Neural progenitor cell (in vitro differentiated cells): ENCODE measurements around the gene RSPO1. TPM values are rescaled to one million over a fixed set of nuclear protein-coding genes. Genes with fewer than 3 reads are reported as not detected.

Experiments
- DNase-seq: peaks from one replicate; pipeline ENCODE4 v3.0.0-alpha.2; 2016; ENCODE audit warnings: low spot score
- H2AFZ ChIP-seq: fragments of 200-600 bp; sonication (generic); replicated peaks from 2 replicates; pipeline ENCODE4 v1.6.1; 2016; ENCODE audit warnings: antibody characterized with exemption
- H3F3A ChIP-seq: fragments of 200-600 bp; sonication (generic); 2 replicates; pipeline ENCODE4 v1.6.1; 2016; ENCODE audit warnings: antibody characterized with exemption, low read depth
- H3K27ac ChIP-seq: fragments of 200-600 bp; sonication (generic); 2 replicates; pipeline ENCODE4 v1.5.1; 2016; ENCODE audit warnings: mild to moderate bottlenecking
- H3K27me3 ChIP-seq: fragments of 200-600 bp; sonication (generic); 2 replicates; pipeline ENCODE4 v1.6.1; 2016; ENCODE audit warnings: mild to moderate bottlenecking, moderate library complexity
- H3K36me3 ChIP-seq: fragments of 200-600 bp; sonication (generic); 2 replicates; pipeline ENCODE4 v1.5.1; 2016
- H3K4me1 ChIP-seq: fragments of 200-600 bp; sonication (generic); 2 replicates; pipeline ENCODE4 v1.6.1; 2016; ENCODE audit warnings: mixed run types
- H3K4me2 ChIP-seq: fragments of 200-600 bp; sonication (generic); 2 replicates; pipeline ENCODE4 v1.6.1; 2016
- H3K4me3 ChIP-seq: fragments of 200-600 bp; sonication (generic); 2 replicates; pipeline ENCODE4 v1.5.1; 2016
- H3K79me2 ChIP-seq: fragments of 200-600 bp; sonication (generic); 2 replicates; pipeline ENCODE4 v1.6.1; 2016; ENCODE audit warnings: low read depth
- H3K9ac ChIP-seq: fragments of 200-600 bp; sonication (generic); 2 replicates; pipeline ENCODE4 v1.6.1; 2016
- H3K9me3 ChIP-seq: fragments of 200-600 bp; sonication (generic); 2 replicates; pipeline ENCODE4 v1.5.1; 2016; ENCODE audit warnings: low read depth
- H4K20me1 ChIP-seq: fragments of 200-600 bp; sonication (generic); 2 replicates; pipeline ENCODE4 v1.6.1; 2016; ENCODE audit warnings: low read depth
- H3K27ac Mint-ChIP-seq: 3 replicates; pipeline ENCODE4 v1.8.0; 2021; ENCODE audit warnings: mixed read lengths
- H3K27me3 Mint-ChIP-seq: 2 replicates; pipeline ENCODE4 v1.8.0; 2022; ENCODE audit warnings: low read depth, mild to moderate bottlenecking, inconsistent platforms, moderate library complexity, mixed read lengths; ENCODE audit not compliant: insufficient read depth
- H3K36me3 Mint-ChIP-seq: 3 replicates; pipeline ENCODE4 v1.8.0; 2021; ENCODE audit warnings: mixed read lengths
- H3K4me1 Mint-ChIP-seq: 3 replicates; pipeline ENCODE4 v1.8.0; 2021; ENCODE audit warnings: mixed read lengths
- H3K4me3 Mint-ChIP-seq: 3 replicates; pipeline ENCODE4 v1.8.0; 2021; ENCODE audit warnings: mild to moderate bottlenecking, moderate library complexity, mixed read lengths
- H3K9me3 Mint-ChIP-seq: 3 replicates; pipeline ENCODE4 v1.8.0; 2020; ENCODE audit warnings: mixed read lengths
- CTCF ChIP-seq: fragments of 200-600 bp; sonication (generic); IDR thresholded peaks from 2 replicates; pipeline ENCODE4 v1.5.1; 2017; ENCODE audit warnings: antibody characterized with exemption, mild to moderate bottlenecking
- EZH2 ChIP-seq: fragments of 200-600 bp; sonication (generic); IDR thresholded peaks from 2 replicates; pipeline ENCODE4 v1.6.1; 2017; ENCODE audit warnings: antibody characterized with exemption, mild to moderate bottlenecking, moderate library complexity
- EZH2phosphoT487 ChIP-seq: fragments of 200-600 bp; sonication (generic); IDR thresholded peaks from 2 replicates; pipeline ENCODE4 v1.6.1; 2017; ENCODE audit warnings: antibody characterized with exemption
- total RNA-seq: library from RNA; depleted of rRNA; stranded (reverse); fragments of >200 nt; gene quantifications from 2 replicates; pipeline ENCODE4 v1.2.3, GENCODE V29; 2015; ENCODE audit warnings: low replicate concordance

Gene RSPO1
- total RNA-seq, 1 donor from 2014 or later = 0.67 TPM

GRCh38 chr1:37599940-37600339 is 34.8 kb downstream of the RSPO1 start:
- peaks cover 7% of the 10 kb centered on the region for H4K20me1 ChIP-seq
- peaks cover 31% of the 10 kb centered on the region for H3K4me1 Mint-ChIP-seq
- H3F3A ChIP-seq = no peaks in the 10 kb centered on the region
- H3K36me3 ChIP-seq = no peaks in the 10 kb centered on the region
- no peaks in the 10 kb centered on the region for H3K36me3 Mint-ChIP-seq
- no peak overlapping the region for H3K9ac ChIP-seq
- no peak overlapping the region for H3K4me2 ChIP-seq
- H3K4me3 Mint-ChIP-seq = no peak overlapping the region
- no peak overlapping the region for H3K27ac ChIP-seq
- DNase-seq = no peak
- peaks cover 80% of the 10 kb centered on the region for H3K27me3 ChIP-seq
- H3K27ac Mint-ChIP-seq = no peak overlapping the region
- no peaks in the 10 kb centered on the region for H3K9me3 ChIP-seq
- H3K27me3 Mint-ChIP-seq = peaks cover 18% of the 10 kb centered on the region
- peaks cover 8% of the 10 kb centered on the region for H3K79me2 ChIP-seq
- no peak overlapping the region for H3K4me3 ChIP-seq
- H2AFZ ChIP-seq = no peak overlapping the region
- H3K9me3 Mint-ChIP-seq = no peaks in the 10 kb centered on the region
- TF ChIP-seq EZH2phosphoT487 = no peak
- no peak for TF ChIP-seq EZH2
- TF ChIP-seq CTCF = no peak
- peaks cover under 1% of the 10 kb centered on the region for H3K4me1 ChIP-seq

DNA sequence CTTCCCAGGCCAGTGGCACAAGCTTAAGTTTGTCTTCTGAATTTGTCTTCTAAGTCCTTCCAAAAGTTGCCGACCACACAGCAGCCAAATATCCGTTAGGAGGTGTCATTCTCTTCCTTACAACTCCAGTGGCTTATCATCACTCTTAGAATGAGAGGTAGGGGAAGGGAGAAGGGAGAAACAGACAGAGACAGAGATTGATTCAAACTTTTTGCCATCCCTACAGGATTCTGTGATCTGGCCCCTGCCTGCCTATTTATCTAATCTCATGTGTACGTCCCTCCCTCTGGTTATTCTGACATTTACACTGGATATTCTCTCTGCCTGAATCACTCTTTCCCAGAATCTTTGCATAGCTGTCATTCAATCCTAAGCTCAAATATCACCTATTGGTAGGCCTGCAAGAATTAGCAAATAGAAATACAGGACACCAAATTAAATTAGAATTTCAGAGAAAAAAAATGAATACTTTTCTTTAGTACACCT is 38.5 kb downstream of the RSPO1 start:
- DNase-seq = no peak
- H3K9me3 ChIP-seq = no peaks in the 10 kb centered on the region
- H3K9ac ChIP-seq = no peak overlapping the region
- H3K4me1 ChIP-seq = peaks cover 7% of the 10 kb centered on the region
- peaks cover 35% of the 10 kb centered on the region for H3K79me2 ChIP-seq
- TF ChIP-seq EZH2 (no peak), EZH2phosphoT487 (no peak), CTCF (no peak)
- peak overlapping the region; percentile 96 for H3K4me3 Mint-ChIP-seq
- no peak overlapping the region for H3K27ac ChIP-seq
- H3K9me3 Mint-ChIP-seq = no peaks in the 10 kb centered on the region
- H3K4me3 ChIP-seq = peak overlapping the region; percentile 69
- no peaks in the 10 kb centered on the region for H3K36me3 ChIP-seq
- H3K27ac Mint-ChIP-seq = peak overlapping the region; percentile 50
- H3K4me2 ChIP-seq = peak overlapping the region; percentile 91
- H3K27me3 ChIP-seq = peaks cover 52% of the 10 kb centered on the region
- H2AFZ ChIP-seq = peak overlapping the region; percentile 70
- peaks cover 28% of the 10 kb centered on the region for H3K4me1 Mint-ChIP-seq
- H3K27me3 Mint-ChIP-seq = peaks cover 9% of the 10 kb centered on the region
- H3F3A ChIP-seq = no peaks in the 10 kb centered on the region
- peaks cover 3% of the 10 kb centered on the region for H3K36me3 Mint-ChIP-seq
- H4K20me1 ChIP-seq = peaks cover 36% of the 10 kb centered on the region

GRCh38 chr1:37595440-37596181 is 39.1 kb downstream of the RSPO1 start, which contains the start of gene GNL2:
GNL2 (minus strand) TSS chr1:37595937; CDS start chr1:37595822, 115 bp downstream.
- peak within 1 kb of the TSS; percentile 79 for H3K9ac ChIP-seq
- peak; percentile 99 for DNase-seq
- Mint-ChIP-seq H3K4me1 (peaks cover 28% of the 10 kb centered on the region), H3K36me3 (peaks cover 9% of the 10 kb centered on the region), H3K27me3 (peaks cover 9% of the 10 kb centered on the region), H3K27ac (peak within 1 kb of the TSS; percentile 77), H3K9me3 (no peaks in the 10 kb centered on the region), H3K4me3 (peak within 1 kb of the TSS; percentile 96)
- peak within 1 kb of the TSS; percentile 69 for H3K4me3 ChIP-seq
- no peaks in the 10 kb centered on the region for H3K36me3 ChIP-seq
- peaks cover 35% of the 10 kb centered on the region for H3K79me2 ChIP-seq
- H3K4me2 ChIP-seq = peak within 1 kb of the TSS; percentile 91
- no peak within 1 kb of the TSS for H3K27ac ChIP-seq
- H3F3A ChIP-seq = no peaks in the 10 kb centered on the region
- H2AFZ ChIP-seq = peak within 1 kb of the TSS; percentile 84
- H3K27me3 ChIP-seq = peaks cover 46% of the 10 kb centered on the region
- H3K4me1 ChIP-seq = peaks cover 7% of the 10 kb centered on the region
- no peak for TF ChIP-seq CTCF
- no peak for TF ChIP-seq EZH2
- no peak for TF ChIP-seq EZH2phosphoT487
- no peaks in the 10 kb centered on the region for H3K9me3 ChIP-seq
- H4K20me1 ChIP-seq = peaks cover 36% of the 10 kb centered on the region
